Endothelial cell of umbilical vein (primary cell): ENCODE measurements around the gene KIF2C.

ENCODE experiments used
- EZH2 ChIP-seq: IDR thresholded peaks from 2 replicates; pipeline ENCODE4 v1.6.1; 2012; ENCODE audit warnings: borderline replicate concordance, low read depth, mild to moderate bottlenecking, moderate library complexity, low read length, inconsistent platforms; ENCODE audit not compliant: severe bottlenecking
- FOS ChIP-seq: IDR thresholded peaks from 2 replicates; pipeline ENCODE4 v1.6.1; 2011; ENCODE audit warnings: mild to moderate bottlenecking, low read length, moderate library complexity, borderline replicate concordance; ENCODE audit not compliant: insufficient read depth
- GATA2 ChIP-seq: IDR thresholded peaks from 2 replicates; pipeline ENCODE4 v1.7.0; 2011; ENCODE audit warnings: low read depth, mild to moderate bottlenecking, moderate library complexity, mixed read lengths, low read length; ENCODE audit not compliant: insufficient read length, insufficient read depth
- JUN ChIP-seq: IDR thresholded peaks from 2 replicates; pipeline ENCODE4 v1.6.1; 2011; ENCODE audit warnings: borderline replicate concordance, low read depth; ENCODE audit not compliant: insufficient read length, insufficient read depth
- MYC ChIP-seq: IDR thresholded peaks from one replicate; pipeline ENCODE4 v1.6.1; 2011; ENCODE audit warnings: mild to moderate bottlenecking, low read depth, low read length
- POLR2A ChIP-seq: IDR thresholded peaks from 2 replicates; pipeline ENCODE4 v1.6.1; 2012; ENCODE audit warnings: low read depth, mild to moderate bottlenecking, control low read depth, low read length
- POLR2AphosphoS5 ChIP-seq: IDR thresholded peaks from 2 replicates; pipeline ENCODE4 v1.6.1; 2012; ENCODE audit warnings: low read depth, mild to moderate bottlenecking, control low read depth, low read length, moderate library complexity; ENCODE audit not compliant: insufficient read depth
- TF ChIP-seq, protein P1 (sequence below), 2 donors: IDR thresholded peaks; 1 replicate in 1 of 2; 2 replicates in 1 of 2; pipeline ENCODE4 v1.5.1; 2011; ENCODE audit warnings: low read length in 2 of 2, mild to moderate bottlenecking in 2 of 2, moderate library complexity in 2 of 2, control low read depth in 1 of 2, inconsistent platforms in 1 of 2, low read depth in 1 of 2; ENCODE audit not compliant: insufficient read depth in 1 of 2; ENCODE audit errors: extremely low read depth in 1 of 2
- TF ChIP-seq, protein P2 (sequence below): IDR thresholded peaks from 2 replicates; pipeline ENCODE4 v1.6.1; 2011; ENCODE audit not compliant: insufficient read depth, insufficient read length

DNA sequence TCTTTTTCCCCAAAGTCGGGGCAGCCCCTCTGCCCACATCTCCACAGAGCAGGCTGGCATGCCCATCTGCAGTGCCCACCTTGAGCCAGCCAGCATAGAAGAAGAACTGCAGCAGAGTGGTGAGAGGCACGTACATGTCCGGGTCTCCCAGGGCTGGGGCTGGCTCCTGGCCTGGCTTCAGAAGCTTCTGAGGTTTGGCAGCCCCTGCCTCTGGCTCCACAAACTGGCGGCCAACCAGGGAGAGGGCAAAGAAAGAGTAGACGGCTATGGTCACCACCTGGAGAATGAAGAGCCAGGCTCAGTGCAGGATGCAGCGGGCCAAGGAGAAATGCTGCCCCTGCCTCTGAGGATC lies 45.4 kb downstream of the KIF2C start:
- TF ChIP-seq, protein P1, sequence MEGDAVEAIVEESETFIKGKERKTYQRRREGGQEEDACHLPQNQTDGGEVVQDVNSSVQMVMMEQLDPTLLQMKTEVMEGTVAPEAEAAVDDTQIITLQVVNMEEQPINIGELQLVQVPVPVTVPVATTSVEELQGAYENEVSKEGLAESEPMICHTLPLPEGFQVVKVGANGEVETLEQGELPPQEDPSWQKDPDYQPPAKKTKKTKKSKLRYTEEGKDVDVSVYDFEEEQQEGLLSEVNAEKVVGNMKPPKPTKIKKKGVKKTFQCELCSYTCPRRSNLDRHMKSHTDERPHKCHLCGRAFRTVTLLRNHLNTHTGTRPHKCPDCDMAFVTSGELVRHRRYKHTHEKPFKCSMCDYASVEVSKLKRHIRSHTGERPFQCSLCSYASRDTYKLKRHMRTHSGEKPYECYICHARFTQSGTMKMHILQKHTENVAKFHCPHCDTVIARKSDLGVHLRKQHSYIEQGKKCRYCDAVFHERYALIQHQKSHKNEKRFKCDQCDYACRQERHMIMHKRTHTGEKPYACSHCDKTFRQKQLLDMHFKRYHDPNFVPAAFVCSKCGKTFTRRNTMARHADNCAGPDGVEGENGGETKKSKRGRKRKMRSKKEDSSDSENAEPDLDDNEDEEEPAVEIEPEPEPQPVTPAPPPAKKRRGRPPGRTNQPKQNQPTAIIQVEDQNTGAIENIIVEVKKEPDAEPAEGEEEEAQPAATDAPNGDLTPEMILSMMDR (IDR thresholded peaks at IDR 0.05; ENCODE audit: extremely low read depth in 1 of 2, insufficient read depth in 1 of 2, low read depth in 1 of 2, low read length in 2 of 2), result no peak
- TF ChIP-seq POLR2A (no peak), MYC (no peak), EZH2 (no peak), POLR2AphosphoS5 (no peak), FOS (no peak), JUN (no peak), GATA2 (no peak)
- TF ChIP-seq, protein P2, sequence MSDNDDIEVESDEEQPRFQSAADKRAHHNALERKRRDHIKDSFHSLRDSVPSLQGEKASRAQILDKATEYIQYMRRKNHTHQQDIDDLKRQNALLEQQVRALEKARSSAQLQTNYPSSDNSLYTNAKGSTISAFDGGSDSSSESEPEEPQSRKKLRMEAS, result no peak
